GM21723 (cell line): ENCODE data around the gene MED12.

ENCODE experiments used
- ATAC-seq: cut with Tn5 transposase; IDR thresholded peaks from one replicate; pipeline ENCODE4 v1.9.1; 2021; ENCODE audit warnings: mild to moderate bottlenecking, moderate library complexity; ENCODE audit not compliant: unreplicated experiment

Gene MED12

DNA sequence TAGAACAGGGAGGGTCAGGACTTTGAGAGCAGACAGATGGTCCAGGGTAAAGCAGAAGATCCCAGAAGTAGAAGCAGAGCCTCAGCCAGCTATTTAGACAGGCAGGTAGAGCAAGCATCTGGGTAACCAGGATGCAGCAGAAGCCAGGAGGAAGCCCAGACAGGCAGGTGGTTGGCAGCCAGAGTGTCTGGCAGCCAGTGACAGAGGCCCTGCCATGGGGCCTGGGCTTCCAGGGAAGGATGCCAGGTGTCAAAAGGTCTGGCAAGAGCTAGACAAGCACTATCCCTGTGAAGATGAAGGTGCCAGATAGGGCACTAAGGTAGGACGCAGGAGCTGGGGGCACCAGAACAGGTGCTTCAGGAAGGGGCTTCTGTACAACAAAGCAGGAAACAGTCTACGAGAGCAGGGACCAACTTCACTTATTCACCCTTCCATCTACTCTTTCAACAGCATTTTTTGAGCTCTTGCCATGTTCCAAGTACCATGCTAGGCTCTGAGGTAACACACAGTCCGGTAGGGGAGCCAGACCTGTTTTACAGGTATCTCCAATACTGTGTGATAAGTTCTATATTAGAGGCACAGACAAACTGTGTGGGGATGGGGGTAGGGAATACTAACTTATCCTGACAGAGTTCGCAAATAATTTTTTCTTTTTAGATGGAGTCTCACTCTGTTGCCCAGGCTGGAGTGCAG lies 66.6 kb downstream of the MED12 start:
- no peak for ATAC-seq

- no peak for ATAC-seq
Observed at GRCh38 chrX:71191248-71191647, 72.9 kb downstream of the MED12 start.
